T-cell (primary cell): ENCODE results near the gene ZNF143. TPM values are rescaled to one million over a fixed set of nuclear protein-coding genes. Genes with fewer than 3 reads are reported as not detected.
A peak's percentile ranks its signal among the peaks of the same experiment; 100 is the strongest.

Source experiments
- ATAC-seq, 4 experiments: fragments of 200-7000 bp in 3 of 4; fragments of 150-1000 bp in 1 of 4; cut with Tn5 transposase; replicated peaks in 1 of 4; 1 replicate in 3 of 4; 2 replicates in 1 of 4; pipeline ENCODE4 v1.10.0; 2021; ENCODE audit warnings: moderate library complexity in 3 of 4, mild to moderate bottlenecking in 2 of 4, moderate number of reproducible peaks in 1 of 4
- CTCF ChIA-PET, 2 donors: fragments of 300-600 bp; sonication (Branson Sonifier 250); formaldehyde crosslinking; loops; one replicate each; lab custom pipeline; 2022; ENCODE audit warnings: antibody characterized with exemption in 2 of 2; lab: Charles Lee
- POLR2A ChIA-PET, 2 donors: fragments of 300-600 bp; sonication (Branson Sonifier 250); formaldehyde crosslinking; loops; one replicate each; lab custom pipeline; 2022; ENCODE audit warnings: antibody characterized with exemption in 2 of 2; lab: Charles Lee
- DNase-seq, 35 experiments: peaks; one replicate each; pipeline versions ENCODE4 v3.0.0 to v3.0.0-alpha.2; 2013 to 2023
- H3K27ac ChIP-seq: one replicate; pipeline ENCODE4 v1.5.1; 2013; ENCODE audit warnings: low read length
- H3K27me3 ChIP-seq, 2 experiments: replicated peaks in 1 of 2; 1 replicate in 1 of 2; 2 replicates in 1 of 2; pipeline versions ENCODE4 v1.6.1 to v1.7.0; 2013; ENCODE audit warnings: low read length in 1 of 2, mixed read lengths in 1 of 2; ENCODE audit not compliant: control insufficient read depth in 2 of 2, insufficient read depth in 2 of 2; ENCODE audit errors: extremely low read depth in 1 of 2
- H3K36me3 ChIP-seq, 2 donors: 1 replicate in 1 of 2; 2 replicates in 1 of 2; pipeline versions ENCODE4 v1.6.1 to v1.7.0; 2013; ENCODE audit warnings: low read length in 1 of 2; ENCODE audit not compliant: control insufficient read depth in 2 of 2, insufficient read depth in 1 of 2; ENCODE audit errors: extremely low read depth in 1 of 2
- H3K4me1 ChIP-seq, 2 experiments: 1 replicate in 1 of 2; 2 replicates in 1 of 2; pipeline versions ENCODE4 v1.6.1 to v1.7.0; 2013; ENCODE audit warnings: low read length in 2 of 2, mixed read lengths in 1 of 2; ENCODE audit not compliant: insufficient read depth in 2 of 2, control insufficient read depth in 1 of 2; ENCODE audit errors: extremely low read depth in 1 of 2
- H3K4me3 ChIP-seq, 2 donors: 1 replicate in 1 of 2; 2 replicates in 1 of 2; pipeline versions ENCODE4 v1.5.1 to v1.7.0; 2013; ENCODE audit warnings: mild to moderate bottlenecking in 2 of 2, low read length in 1 of 2, moderate library complexity in 1 of 2; ENCODE audit not compliant: control insufficient read depth in 1 of 2; ENCODE audit errors: extremely low read depth in 1 of 2
- H3K9me3 ChIP-seq: 2 replicates; pipeline ENCODE4 v1.7.0; 2013
- H3K27ac Mint-ChIP-seq, 2 donors: one replicate each; pipeline ENCODE4 v1.8.0; 2020 to 2021; ENCODE audit warnings: mild to moderate bottlenecking in 2 of 2, mixed read lengths in 2 of 2
- H3K27me3 Mint-ChIP-seq, 2 donors: one replicate each; pipeline ENCODE4 v1.8.0; 2021 to 2022; ENCODE audit warnings: mixed read lengths in 2 of 2
- H3K36me3 Mint-ChIP-seq: one replicate; pipeline ENCODE4 v1.8.0; 2021; ENCODE audit warnings: mixed read lengths
- H3K4me1 Mint-ChIP-seq, 3 donors: one replicate each; pipeline ENCODE4 v1.8.0; 2020 to 2022; ENCODE audit warnings: mixed read lengths in 3 of 3, mild to moderate bottlenecking in 1 of 3
- H3K4me3 Mint-ChIP-seq, 3 donors: one replicate each; pipeline ENCODE4 v1.8.0; 2020 to 2022; ENCODE audit warnings: mild to moderate bottlenecking in 3 of 3, mixed read lengths in 3 of 3, moderate library complexity in 3 of 3
- H3K9me3 Mint-ChIP-seq, 3 donors: one replicate each; pipeline ENCODE4 v1.8.0; 2020 to 2022; ENCODE audit warnings: mixed read lengths in 3 of 3
- WGBS: methylation state at CpG from one replicate; pipeline ENCODE4 v1.1.5; 2013; ENCODE audit warnings: missing lambda C conversion rate; ENCODE audit not compliant: insufficient coverage; 5-methylcytosine and 5-hydroxymethylcytosine counted together
- total RNA-seq, 35 experiments: library from RNA in 6 of 35; stranded (reverse) in 6 of 35; fragments of 120-200 nt in 1 of 35; gene quantifications; one replicate each; pipeline versions ENCODE4 v1.2.1 to v1.2.4 and lab custom pipeline; 2013 to 2026

The ZNF143 gene
- total RNA-seq, 5 donors from 2014 or later (not counting 1 experiment from before 2014, with no cell fraction given) = 30.1 to 51.2 (median 46.3) TPM

- no peak for ATAC-seq
- Mint-ChIP-seq H3K27ac (peak overlapping the region; percentile 68 to 88), H3K4me3 (peak overlapping the region; percentile 83 to 89 (median 87)), H3K4me1 (peaks cover 20 to 48% (median 30%) of the 10 kb centered on the region in 3 donors), H3K36me3 (no peaks in the 10 kb centered on the region), H3K27me3 (peaks cover 6 to 16% of the 10 kb centered on the region in 2 donors), H3K9me3 (no peaks in the 10 kb centered on the region)
- POLR2A ChIA-PET = interaction anchor here (0.7 to 1.5 kb wide), 2 partner anchors 26 to 145 kb away, joined by 4 to 5 read pairs; no protein-coding TSS in a partner anchor
- Histone ChIP-seq H3K27ac (peak overlapping the region; percentile 11), H3K9me3 (no peaks in the 10 kb centered on the region), H3K27me3 (peaks cover 0 to 17% of the 10 kb centered on the region in 2 experiments), H3K4me3 (peak overlapping the region; percentile 59 to 97), H3K36me3 (no peaks in the 10 kb centered on the region), H3K4me1 (peaks cover 20 to 23% of the 10 kb centered on the region in 2 experiments)
- CTCF ChIA-PET = interaction anchor here (1.4 to 3.2 kb wide), 3 partner anchors 38 to 40 kb away, joined by 3 to 34 read pairs (median 6); no protein-coding TSS in a partner anchor
- DNase-seq = peak in 14 of 35 experiments; percentile 3 to 40 (median 10)
- 3% methylated on average over 41 of the region's 43 CpGs for WGBS
These were observed 113.9 kb downstream of the ZNF143 start for GRCh38 chr11:9574622-9575259.

- H3K4me3 Mint-ChIP-seq = peak overlapping the region; percentile 83 to 89 (median 87)
- Histone ChIP-seq H3K4me1 (peaks cover 20 to 23% of the 10 kb centered on the region in 2 experiments), H3K9me3 (no peaks in the 10 kb centered on the region), H3K27ac (peak overlapping the region; percentile 80), H3K36me3 (no peaks in the 10 kb centered on the region), H3K27me3 (peaks cover 0 to 17% of the 10 kb centered on the region in 2 experiments), H3K4me3 (peak overlapping the region; percentile 59 to 97)
- H3K36me3 Mint-ChIP-seq = no peaks in the 10 kb centered on the region
- POLR2A ChIA-PET = interaction anchor here in 1 of 2 donors (1.0 to 1.5 kb wide), 2 partner anchors 25 to 114 kb away, joined by 5 to 6 read pairs; partner anchors contain the start of gene ZNF143
- ATAC-seq (no peak), DNase-seq (peak in 1 of 35 experiments; percentile 26)
- peaks cover 20 to 46% (median 30%) of the 10 kb centered on the region in 3 donors for H3K4me1 Mint-ChIP-seq
- CTCF ChIA-PET = interaction anchor here (1.0 to 3.2 kb wide), 5 partner anchors 26 to 41 kb away, joined by 3 to 34 read pairs (median 6); no protein-coding TSS in a partner anchor
- no peaks in the 10 kb centered on the region for H3K9me3 Mint-ChIP-seq
- peaks cover 6 to 16% of the 10 kb centered on the region in 2 donors for H3K27me3 Mint-ChIP-seq
- 19% methylated on average over 6 of the region's 17 CpGs for WGBS
- H3K27ac Mint-ChIP-seq = peak overlapping the region; percentile 68 to 88
These were observed 114.7 kb downstream of the ZNF143 start for GRCh38 chr11:9575260-9576240.

GRCh38 chr11:9576701-9577381, 116.0 kb downstream of the ZNF143 start:
- Mint-ChIP-seq H3K4me3 (peak overlapping the region; percentile 60 to 87 (median 70)), H3K27me3 (peaks cover 6 to 16% of the 10 kb centered on the region in 2 donors), H3K27ac (peak overlapping the region; percentile 82 to 83), H3K36me3 (peaks cover 9% of the 10 kb centered on the region), H3K4me1 (peaks cover 19 to 44% (median 30%) of the 10 kb centered on the region in 3 donors), H3K9me3 (no peaks in the 10 kb centered on the region)
- ATAC-seq = no peak
- Histone ChIP-seq H3K36me3 (no peaks in the 10 kb centered on the region), H3K4me1 (peaks cover 20 to 23% of the 10 kb centered on the region in 2 experiments), H3K9me3 (no peaks in the 10 kb centered on the region), H3K27me3 (peaks cover 0 to 17% of the 10 kb centered on the region in 2 experiments), H3K27ac (peak overlapping the region; percentile 80), H3K4me3 (peak overlapping the region in 1 of 2 donors; percentile 39)
- DNase-seq = no peak
- CTCF ChIA-PET = interaction anchor here (0.9 to 3.2 kb wide), 9 partner anchors 24 to 171 kb away, joined by 3 to 34 read pairs (median 4); no protein-coding TSS in a partner anchor
- POLR2A ChIA-PET = interaction anchor here (0.6 to 1.5 kb wide), 6 partner anchors 8 to 271 kb away, joined by 3 to 6 read pairs (median 3); partner anchors contain the start of gene ZNF143 (in 1 of the 2)
- WGBS = 57% methylated on average over 2 of the region's 4 CpGs

- peaks cover 0 to 12% of the 10 kb centered on the region in 2 experiments for H3K27me3 ChIP-seq
- WGBS = no CpG with 5 or more reads among the region's 7 CpGs
- no peaks in the 10 kb centered on the region for H3K36me3 ChIP-seq
- ATAC-seq = no peak
- POLR2A ChIA-PET = interaction anchor here (0.6 to 1.1 kb wide), 4 partner anchors 9 to 35 kb away, joined by 3 to 4 read pairs (median 3); no protein-coding TSS in a partner anchor
- peaks cover 14 to 41% (median 27%) of the 10 kb centered on the region in 3 donors for H3K4me1 Mint-ChIP-seq
- peak overlapping the region; percentile 55 to 70 (median 60) for H3K4me3 Mint-ChIP-seq
- no peaks in the 10 kb centered on the region for H3K9me3 Mint-ChIP-seq
- H3K4me1 ChIP-seq = peaks cover 15 to 23% of the 10 kb centered on the region in 2 experiments
- peak overlapping the region; percentile 80 for H3K27ac ChIP-seq
- no peaks in the 10 kb centered on the region for H3K9me3 ChIP-seq
- peaks cover 10% of the 10 kb centered on the region for H3K36me3 Mint-ChIP-seq
- peaks cover 6 to 16% of the 10 kb centered on the region in 2 donors for H3K27me3 Mint-ChIP-seq
- peak overlapping the region; percentile 82 to 83 for H3K27ac Mint-ChIP-seq
- DNase-seq = peak in 2 of 35 experiments; percentile 11 to 44
- H3K4me3 ChIP-seq = peak overlapping the region in 1 of 2 donors; percentile 39
- CTCF ChIA-PET = interaction anchor here (0.9 to 3.2 kb wide), 7 partner anchors 23 to 181 kb away, joined by 3 to 34 read pairs (median 3); no protein-coding TSS in a partner anchor
These were observed 116.7 kb downstream of the ZNF143 start for GRCh38 chr11:9577556-9577955.
